MCF 10A (cell line): ENCODE data around the gene HS6ST2. TPM values are rescaled to one million over a fixed set of nuclear protein-coding genes. Genes with fewer than 3 reads are reported as not detected.

Experiments
- BruUV-seq: library from RNA; stranded (reverse); fragments of 400-500 nt; replicated peaks from 2 replicates; lab custom pipeline; 2021; lab: Mats Ljungman, UMichigan
- CTCF ChIA-PET: fragments of 300-600 bp; sonication (Branson Sonifier 250); formaldehyde crosslinking; extraction: SDS; loops from one replicate; lab custom pipeline; 2021; ENCODE audit warnings: antibody characterized with exemption, inconsistent platforms; lab: Yijun Ruan, JAX
- POLR2A ChIA-PET: fragments of 300-600, 350-650 bp; sonication (Branson Sonifier 250); formaldehyde crosslinking; extraction: SDS; loops from one replicate; lab custom pipeline; 2020; ENCODE audit warnings: antibody characterized with exemption, inconsistent platforms; lab: Yijun Ruan, JAX
- DNase-seq: peaks from one replicate; pipeline ENCODE4 v3.0.0-alpha.2; 2018; ENCODE audit not compliant: unreplicated experiment
- H3K27ac Mint-ChIP-seq: one replicate; pipeline ENCODE4 v1.8.0; 2022; ENCODE audit warnings: mild to moderate bottlenecking, low read depth, mixed read lengths; ENCODE audit not compliant: unreplicated experiment
- H3K27me3 Mint-ChIP-seq: one replicate; pipeline ENCODE4 v1.8.0; 2022; ENCODE audit warnings: mixed read lengths; ENCODE audit not compliant: insufficient read depth, unreplicated experiment
- H3K36me3 Mint-ChIP-seq: one replicate; pipeline ENCODE4 v1.8.0; 2022; ENCODE audit warnings: mild to moderate bottlenecking, moderate library complexity, mixed read lengths; ENCODE audit not compliant: insufficient read depth, unreplicated experiment
- H3K4me1 Mint-ChIP-seq: one replicate; pipeline ENCODE4 v1.8.0; 2022; ENCODE audit warnings: mixed read lengths; ENCODE audit not compliant: insufficient read depth, unreplicated experiment
- H3K4me3 Mint-ChIP-seq: one replicate; pipeline ENCODE4 v1.8.0; 2022; ENCODE audit warnings: mild to moderate bottlenecking, moderate library complexity, mixed read lengths; ENCODE audit not compliant: unreplicated experiment
- H3K9me3 Mint-ChIP-seq: one replicate; pipeline ENCODE4 v1.8.0; 2022; ENCODE audit warnings: mixed read lengths; ENCODE audit not compliant: unreplicated experiment
- intact Hi-C: fragments of 100-400 bp; cut with micrococcal nuclease; formaldehyde crosslinking; loops from 2 replicates; pipeline ENCODE4 v1.14.1; 2022
- total RNA-seq: library from RNA; stranded (reverse); gene quantifications from 2 replicates; pipeline ENCODE4 v1.2.3, GENCODE V29; 2022
- TF ChIP-seq, protein P1 (sequence below): fragments of 200-600 bp; IDR thresholded peaks from one replicate; pipeline ENCODE4 v1.8.0; 2022; ENCODE audit warnings: antibody characterized with exemption, mild to moderate bottlenecking; ENCODE audit not compliant: unreplicated experiment

HS6ST2 gene
- total RNA-seq, 1 experiment from 2014 or later = 26.1 TPM

- H3K27me3 Mint-ChIP-seq = peaks cover 66% of the 10 kb centered on the region
- TF ChIP-seq, protein P1, sequence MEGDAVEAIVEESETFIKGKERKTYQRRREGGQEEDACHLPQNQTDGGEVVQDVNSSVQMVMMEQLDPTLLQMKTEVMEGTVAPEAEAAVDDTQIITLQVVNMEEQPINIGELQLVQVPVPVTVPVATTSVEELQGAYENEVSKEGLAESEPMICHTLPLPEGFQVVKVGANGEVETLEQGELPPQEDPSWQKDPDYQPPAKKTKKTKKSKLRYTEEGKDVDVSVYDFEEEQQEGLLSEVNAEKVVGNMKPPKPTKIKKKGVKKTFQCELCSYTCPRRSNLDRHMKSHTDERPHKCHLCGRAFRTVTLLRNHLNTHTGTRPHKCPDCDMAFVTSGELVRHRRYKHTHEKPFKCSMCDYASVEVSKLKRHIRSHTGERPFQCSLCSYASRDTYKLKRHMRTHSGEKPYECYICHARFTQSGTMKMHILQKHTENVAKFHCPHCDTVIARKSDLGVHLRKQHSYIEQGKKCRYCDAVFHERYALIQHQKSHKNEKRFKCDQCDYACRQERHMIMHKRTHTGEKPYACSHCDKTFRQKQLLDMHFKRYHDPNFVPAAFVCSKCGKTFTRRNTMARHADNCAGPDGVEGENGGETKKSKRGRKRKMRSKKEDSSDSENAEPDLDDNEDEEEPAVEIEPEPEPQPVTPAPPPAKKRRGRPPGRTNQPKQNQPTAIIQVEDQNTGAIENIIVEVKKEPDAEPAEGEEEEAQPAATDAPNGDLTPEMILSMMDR = no peak
- POLR2A ChIA-PET = no interaction called here
These were observed 226.2 kb downstream of the HS6ST2 start for GRCh38 chrX:132732236-132732635.

GRCh38 chrX:132730726-132731125, 227.7 kb downstream of the HS6ST2 start:
- DNase-seq = no peak
- TF ChIP-seq, protein P1 = no peak
- Mint-ChIP-seq H3K4me3 (no peak overlapping the region), H3K36me3 (no peaks in the 10 kb centered on the region), H3K27me3 (peaks cover 55% of the 10 kb centered on the region), H3K27ac (no peak overlapping the region), H3K4me1 (no peaks in the 10 kb centered on the region), H3K9me3 (no peaks in the 10 kb centered on the region)
- intact Hi-C loops = loop anchor here (10.0 kb wide), 1 partner anchor 944 kb away; no protein-coding TSS in a partner anchor
- BruUV-seq = no TSS peak
- CTCF ChIA-PET = interaction anchor here (1.7 to 3.0 kb wide), 2 partner anchors 10 to 15 kb away, joined by 5 to 14 read pairs; no protein-coding TSS in a partner anchor
- POLR2A ChIA-PET = no interaction called here

More at GRCh38 chrX:132732236-132732635, 226.2 kb downstream of the HS6ST2 start:
- no TSS peak for BruUV-seq
- Mint-ChIP-seq H3K9me3 (no peaks in the 10 kb centered on the region), H3K27ac (no peak overlapping the region), H3K36me3 (no peaks in the 10 kb centered on the region), H3K4me1 (no peaks in the 10 kb centered on the region), H3K4me3 (no peak overlapping the region)
- CTCF ChIA-PET = interaction anchor here (1.5 kb wide), 1 partner anchor 8 kb away, joined by 5 read pairs; no protein-coding TSS in a partner anchor
- intact Hi-C loops = loop anchor here (10.0 kb wide), 1 partner anchor 943 kb away; no protein-coding TSS in a partner anchor
- no peak for DNase-seq

DNA sequence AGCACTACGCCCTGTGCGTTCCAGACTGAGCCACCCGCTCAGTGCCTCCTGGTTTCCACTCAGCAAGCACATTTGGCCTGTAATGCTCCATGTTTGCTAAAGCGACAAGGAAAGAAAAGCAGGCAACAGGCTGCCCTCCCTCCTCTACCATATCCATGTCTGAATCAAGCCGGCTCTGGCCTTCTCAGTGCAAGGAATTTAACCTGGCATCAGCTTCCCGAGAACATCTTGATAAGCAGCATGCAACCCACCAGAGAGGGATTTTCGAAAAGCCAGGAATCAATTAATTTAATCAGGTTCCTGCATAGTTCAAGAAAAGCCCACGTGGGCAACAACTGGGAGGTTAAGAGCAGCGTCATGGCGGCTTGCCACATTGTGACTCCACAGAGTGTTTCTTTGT, 228.2 kb downstream of the HS6ST2 start:
- DNase-seq = no peak
- Mint-ChIP-seq H3K27me3 (peaks cover 55% of the 10 kb centered on the region), H3K4me3 (no peak overlapping the region), H3K9me3 (peaks cover under 1% of the 10 kb centered on the region), H3K36me3 (no peaks in the 10 kb centered on the region), H3K27ac (no peak overlapping the region), H3K4me1 (no peaks in the 10 kb centered on the region)
- TF ChIP-seq, protein P1 = no peak
- ChIA-PET CTCF (interaction anchor here (1.7 to 3.0 kb wide), 2 partner anchors 10 to 14 kb away, joined by 5 to 14 read pairs; no protein-coding TSS in a partner anchor), POLR2A (interaction anchor here (0.6 to 1.2 kb wide), 2 partner anchors 10 to 391 kb away, joined by 3 read pairs; no protein-coding TSS in a partner anchor)
- BruUV-seq = no TSS peak
- intact Hi-C loops = loop anchor here (10.0 kb wide), 1 partner anchor 945 kb away; no protein-coding TSS in a partner anchor

DNA sequence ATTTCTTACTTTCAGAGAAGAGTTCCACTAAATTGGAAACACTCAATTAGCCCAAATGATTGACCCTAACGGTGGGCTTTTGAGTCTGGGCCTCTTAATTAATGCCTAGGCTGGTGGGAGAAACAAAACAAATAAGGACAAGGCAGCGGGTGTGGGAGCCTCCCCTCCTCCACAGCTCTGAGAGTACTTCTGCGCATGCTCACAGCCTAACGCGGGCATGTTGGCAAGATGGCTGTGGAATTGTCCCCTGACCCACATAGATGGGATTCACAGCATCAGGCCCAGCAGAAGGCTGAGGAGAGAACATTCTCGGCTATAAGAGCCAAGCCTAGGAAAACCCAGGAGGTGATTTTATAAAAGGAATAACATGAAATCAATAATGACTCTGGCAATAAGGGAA, 230.1 kb downstream of the HS6ST2 start:
- H3K4me3 Mint-ChIP-seq = no peak overlapping the region
- no TSS peak for BruUV-seq
- H3K9me3 Mint-ChIP-seq = peaks cover 8% of the 10 kb centered on the region
- peaks cover 41% of the 10 kb centered on the region for H3K27me3 Mint-ChIP-seq
- no peaks in the 10 kb centered on the region for H3K4me1 Mint-ChIP-seq
- ChIA-PET POLR2A (no interaction called here), CTCF (interaction anchor here (2.3 to 3.0 kb wide), 2 partner anchors 12 kb away, joined by 5 to 14 read pairs; no protein-coding TSS in a partner anchor)
- DNase-seq = no peak
- H3K27ac Mint-ChIP-seq = no peak overlapping the region
- H3K36me3 Mint-ChIP-seq = no peaks in the 10 kb centered on the region
- TF ChIP-seq, protein P1 = no peak
- intact Hi-C loops = no loop called here
